Activated CD4-positive, alpha-beta memory T cell treated with anti-CD3 and anti-CD28 coated beads, Interleukin-2, amount 10 ng/mL, durations not matched to agents 7 days and 5 days (primary cell): ENCODE data around the gene ICAM3. TPM values are rescaled to one million over a fixed set of nuclear protein-coding genes. Genes with fewer than 3 reads are reported as not detected.
"Not testable (repeated sequence)": the region's sequence is repeated elsewhere in the genome, so short reads cannot be mapped to it uniquely, and the experiment has no call there.

Experiments used
- CTCF ChIA-PET: fragments of 350-600 bp; sonication (Branson Sonifier 250); formaldehyde crosslinking; loops from one replicate; lab custom pipeline; 2021; ENCODE audit warnings: antibody characterized with exemption, inconsistent platforms; lab: Charles Lee
- POLR2A ChIA-PET: fragments of 350-600 bp; sonication (Branson Sonifier 250); formaldehyde crosslinking; loops from one replicate; lab custom pipeline; 2021; ENCODE audit warnings: antibody characterized with exemption; lab: Charles Lee
- DNase-seq: peaks from one replicate; pipeline ENCODE4 v3.0.0-alpha.2; 2020
- H3K27ac Mint-ChIP-seq: one replicate; pipeline ENCODE4 v1.8.0; 2021; ENCODE audit warnings: mild to moderate bottlenecking, mixed read lengths
- H3K27me3 Mint-ChIP-seq: one replicate; pipeline ENCODE4 v1.8.0; 2021; ENCODE audit warnings: mixed read lengths
- H3K36me3 Mint-ChIP-seq: one replicate; pipeline ENCODE4 v1.8.0; 2021; ENCODE audit warnings: low read depth, mixed read lengths
- H3K4me1 Mint-ChIP-seq: one replicate; pipeline ENCODE4 v1.8.0; 2021; ENCODE audit warnings: mixed read lengths
- H3K4me3 Mint-ChIP-seq: one replicate; pipeline ENCODE4 v1.8.0; 2021; ENCODE audit warnings: mild to moderate bottlenecking, mixed read lengths
- H3K9me3 Mint-ChIP-seq: one replicate; pipeline ENCODE4 v1.8.0; 2021; ENCODE audit warnings: mixed read lengths
- total RNA-seq, 2 experiments: library from RNA; stranded (reverse); gene quantifications; one replicate each; pipeline ENCODE4 v1.2.3, GENCODE V29; 2021

ICAM3 gene
- total RNA-seq, 2 experiments from 2014 or later = 223 to 237 TPM

DNA sequence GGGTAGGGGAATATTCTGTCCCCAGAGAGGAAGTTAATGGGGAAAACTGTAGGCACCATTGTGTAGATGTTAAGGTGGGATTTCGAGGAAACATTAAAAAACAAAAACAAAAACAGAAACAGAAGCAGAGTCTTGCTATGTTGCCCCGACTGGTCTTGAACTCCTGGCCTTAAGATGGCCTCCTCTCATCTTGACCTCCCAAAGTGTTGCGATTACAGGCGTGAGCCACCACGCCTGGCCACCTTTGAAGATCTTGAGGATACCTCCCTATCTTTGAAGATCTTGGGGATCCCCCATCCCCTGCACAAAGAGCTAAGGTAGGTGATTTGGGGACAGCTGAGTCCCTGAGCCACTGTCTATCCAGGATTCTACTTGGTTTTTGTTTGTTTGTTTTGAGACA is 553 bp upstream of the ICAM3 start:
- H3K9me3 Mint-ChIP-seq = no peaks in the 10 kb centered on the region
- ChIA-PET POLR2A (interaction anchor here (0.7 to 1.8 kb wide), 4 partner anchors 12 to 69 kb away, joined by 3 to 10 read pairs (median 3); partner anchors contain the start of gene ICAM1), CTCF (interaction anchor here (1.0 to 1.5 kb wide), 2 partner anchors 49 to 70 kb away, joined by 5 to 6 read pairs; no protein-coding TSS in a partner anchor)
- peak overlapping the region; percentile 99 for H3K4me3 Mint-ChIP-seq
- H3K36me3 Mint-ChIP-seq = peaks cover 19% of the 10 kb centered on the region
- peak overlapping the region; percentile 93 for H3K27ac Mint-ChIP-seq
- H3K4me1 Mint-ChIP-seq = peaks cover 35% of the 10 kb centered on the region
- no peak for DNase-seq
- no peaks in the 10 kb centered on the region for H3K27me3 Mint-ChIP-seq

DNA sequence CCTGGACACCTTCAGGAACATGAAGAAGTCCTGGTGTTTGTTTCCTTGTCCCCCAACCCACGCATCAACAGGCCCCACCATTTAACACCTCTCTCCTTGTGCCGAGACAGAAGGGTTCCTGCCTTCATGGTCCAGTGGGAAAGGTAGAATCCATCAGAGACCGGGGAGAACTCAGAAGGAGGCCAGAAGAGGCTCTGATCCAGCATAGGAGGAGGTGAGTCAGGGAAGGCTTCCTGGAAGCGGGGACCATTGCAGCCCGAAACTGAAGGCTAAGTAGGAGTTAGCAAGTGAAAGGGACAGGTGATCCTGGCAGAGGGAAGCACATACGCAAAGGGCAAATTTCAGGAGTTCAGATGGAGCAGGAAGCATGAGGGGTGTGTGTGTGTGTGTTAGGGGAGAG is 484 bp downstream of the ICAM3 start:
- ChIA-PET POLR2A (no interaction called here), CTCF (interaction anchor here (1.0 kb wide), 2 partner anchors 28 to 50 kb away, joined by 3 to 4 read pairs; no protein-coding TSS in a partner anchor)
- no peak for DNase-seq
- Mint-ChIP-seq H3K4me1 (peaks cover 43% of the 10 kb centered on the region), H3K9me3 (no peaks in the 10 kb centered on the region), H3K27me3 (no peaks in the 10 kb centered on the region), H3K4me3 (peak overlapping the region; percentile 99), H3K36me3 (peaks cover 29% of the 10 kb centered on the region), H3K27ac (peak overlapping the region; percentile 93)

DNA sequence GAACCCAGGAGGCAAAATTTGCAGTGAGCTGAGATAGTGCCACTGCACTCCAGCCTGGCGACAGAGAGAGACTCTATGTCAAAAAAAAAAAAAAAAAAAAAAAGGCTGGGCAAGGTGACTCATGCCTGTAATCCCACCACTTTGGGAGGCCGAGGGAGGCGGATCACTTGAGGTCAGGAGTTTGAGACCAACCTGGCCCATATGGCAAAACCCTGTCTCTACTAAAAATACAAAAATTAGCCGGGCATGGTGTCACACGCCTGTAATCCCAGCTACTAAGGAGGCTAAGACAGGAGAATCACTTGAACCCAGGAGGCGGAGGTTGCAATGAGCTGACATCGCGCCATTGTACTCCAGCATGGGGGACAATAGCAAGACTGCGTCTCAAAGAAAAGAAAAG is 2.7 kb downstream of the ICAM3 start:
- H3K27ac Mint-ChIP-seq, H3K27me3 Mint-ChIP-seq, H3K9me3 Mint-ChIP-seq, H3K4me3 Mint-ChIP-seq, DNase-seq: not testable (repeated sequence)
- Mint-ChIP-seq H3K4me1 (peaks cover 61% of the 10 kb centered on the region), H3K36me3 (peaks cover 44% of the 10 kb centered on the region)
- POLR2A ChIA-PET = interaction anchor here (1.3 kb wide), 1 partner anchor 21 kb away, joined by 3 read pairs; the partner anchor contains the start of gene FDX2
- CTCF ChIA-PET = interaction anchor here (0.7 to 1.5 kb wide), 2 partner anchors 52 to 123 kb away, joined by 3 to 4 read pairs; no protein-coding TSS in a partner anchor

DNA sequence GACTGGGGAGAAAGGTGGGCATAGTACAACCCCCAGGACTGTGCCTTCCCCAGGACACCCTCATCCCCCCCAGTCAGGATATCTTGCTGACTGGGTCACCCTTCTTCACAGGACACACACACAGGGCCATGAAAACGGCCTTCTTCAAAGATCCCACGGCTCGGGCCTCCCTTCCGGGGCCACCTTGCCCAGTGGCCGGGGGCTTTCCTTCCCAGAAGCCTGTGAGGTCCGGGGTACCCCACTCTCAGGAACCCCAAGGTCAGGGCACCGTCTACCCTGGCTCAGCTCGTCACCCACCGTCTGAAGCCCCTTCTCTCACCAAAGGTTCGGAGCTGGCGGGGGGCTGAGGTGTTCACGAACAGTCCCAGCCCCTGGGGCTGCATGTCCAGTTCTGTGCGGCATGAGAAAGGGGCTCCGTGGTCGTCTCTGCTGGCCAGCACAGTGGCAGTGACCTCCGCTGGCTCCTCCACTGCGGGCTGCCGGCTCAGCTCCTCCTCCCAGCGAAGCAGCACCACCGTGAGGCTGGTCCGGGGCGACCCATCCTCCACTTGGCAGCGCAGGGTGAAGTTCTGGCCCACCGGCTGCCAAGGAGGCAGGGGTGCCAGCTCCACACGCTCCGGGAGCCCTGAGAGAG is 4.0 kb downstream of the ICAM3 start:
- H3K4me1 Mint-ChIP-seq = peaks cover 59% of the 10 kb centered on the region
- H3K9me3 Mint-ChIP-seq = no peaks in the 10 kb centered on the region
- H3K27ac Mint-ChIP-seq = no peak overlapping the region
- POLR2A ChIA-PET = no interaction called here
- no peak overlapping the region for H3K4me3 Mint-ChIP-seq
- H3K27me3 Mint-ChIP-seq = no peaks in the 10 kb centered on the region
- CTCF ChIA-PET = interaction anchor here (1.5 kb wide), 1 partner anchor 53 kb away, joined by 3 read pairs; no protein-coding TSS in a partner anchor
- DNase-seq = no peak
- peaks cover 44% of the 10 kb centered on the region for H3K36me3 Mint-ChIP-seq

DNA sequence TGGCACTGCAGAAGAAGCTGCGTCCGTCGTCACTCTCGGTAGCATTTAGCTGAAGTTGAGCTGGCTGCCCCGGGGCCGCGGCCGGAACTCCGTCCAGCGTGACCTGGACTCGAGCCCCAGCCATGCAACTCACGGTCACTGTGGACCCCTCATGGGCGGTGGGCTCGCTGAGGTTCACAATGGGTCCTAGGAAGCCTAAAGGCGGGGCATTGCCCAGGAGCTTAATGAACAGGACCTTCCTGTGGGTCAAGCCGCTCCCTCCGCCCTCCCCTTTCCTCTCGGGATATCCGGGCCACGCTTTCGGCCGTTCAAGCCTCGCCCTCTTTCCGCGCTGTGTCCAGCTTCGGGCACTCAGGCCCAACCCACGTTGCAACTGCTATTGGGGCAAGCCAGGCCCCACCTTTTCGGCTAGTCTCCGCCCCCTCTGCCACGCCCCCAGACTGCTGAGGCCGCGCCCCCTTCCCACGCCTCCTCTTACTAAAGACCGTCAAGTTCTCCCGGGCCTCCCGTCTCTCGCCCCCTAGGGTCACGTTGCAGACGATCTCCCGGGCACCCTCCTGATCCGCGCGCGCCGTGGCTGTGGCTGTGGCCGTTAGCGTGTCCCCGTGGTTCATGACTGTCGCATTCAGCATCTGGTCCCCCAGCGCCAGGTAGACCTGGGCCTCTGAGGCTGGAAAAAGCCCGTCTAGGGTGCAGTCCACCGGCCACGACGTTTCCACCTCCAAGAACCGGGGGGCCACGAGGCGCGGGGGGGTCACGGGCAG is 4.7 kb downstream of the ICAM3 start:
- no peaks in the 10 kb centered on the region for H3K27me3 Mint-ChIP-seq
- CTCF ChIA-PET = interaction anchor here (1.5 kb wide), 1 partner anchor 56 kb away, joined by 3 read pairs; no protein-coding TSS in a partner anchor
- H3K27ac Mint-ChIP-seq = no peak overlapping the region
- no peaks in the 10 kb centered on the region for H3K9me3 Mint-ChIP-seq
- H3K4me3 Mint-ChIP-seq = no peak overlapping the region
- POLR2A ChIA-PET = interaction anchor here (1.1 to 3.4 kb wide), 8 partner anchors 10 to 83 kb away, joined by 3 to 36 read pairs (median 4); partner anchors contain the start of genes ICAM1, ICAM5 and TYK2
- DNase-seq = peak; percentile 55
- H3K36me3 Mint-ChIP-seq = peaks cover 48% of the 10 kb centered on the region
- H3K4me1 Mint-ChIP-seq = peaks cover 56% of the 10 kb centered on the region

DNA sequence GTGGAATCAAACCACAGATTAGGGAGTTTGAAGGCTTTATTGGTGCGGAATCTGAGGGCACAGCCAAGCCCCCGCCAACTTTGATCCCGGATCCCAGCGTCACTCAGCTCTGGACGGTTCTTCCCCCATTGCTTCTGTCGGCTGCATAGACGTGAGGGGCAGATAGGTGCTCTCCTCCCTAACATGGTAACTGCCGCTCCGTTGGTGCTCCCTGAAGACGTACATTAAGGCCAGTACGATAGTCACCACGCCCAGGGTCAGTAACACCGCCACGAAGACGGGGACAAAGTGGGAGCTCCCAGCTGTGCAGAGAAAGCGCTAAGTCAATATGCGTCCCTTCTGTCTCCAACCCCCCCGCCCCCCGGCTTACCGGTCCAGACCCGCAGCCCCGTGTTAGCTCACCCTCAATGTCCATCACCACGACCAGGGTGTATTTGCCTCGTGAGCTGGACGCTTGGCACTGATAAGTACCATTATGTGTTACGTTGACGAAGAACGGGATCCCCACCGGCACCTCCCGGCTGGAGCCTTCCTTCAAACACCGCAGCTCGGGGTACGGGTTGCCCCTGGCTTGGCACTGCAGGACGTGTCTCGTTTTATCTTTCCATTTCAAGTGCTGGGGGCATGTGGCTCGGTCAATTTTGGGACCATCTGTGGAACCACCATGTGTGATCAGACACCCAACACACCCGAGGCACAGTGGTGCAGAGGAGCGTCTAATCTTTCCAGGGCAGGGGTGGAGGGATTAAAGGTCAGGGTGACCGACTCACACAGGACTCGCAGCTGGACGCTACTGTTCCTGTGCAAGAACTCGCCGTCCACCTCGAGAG is 5.5 kb downstream of the ICAM3 start:
- no peaks in the 10 kb centered on the region for H3K9me3 Mint-ChIP-seq
- CTCF ChIA-PET = interaction anchor here (0.6 to 3.3 kb wide), 8 partner anchors 9 to 75 kb away, joined by 3 to 23 read pairs (median 4); partner anchors contain the start of genes ICAM1 and TYK2
- POLR2A ChIA-PET = interaction anchor here (0.7 to 3.4 kb wide), 17 partner anchors 8 to 230 kb away, joined by 3 to 36 read pairs (median 4); partner anchors contain the start of genes CDC37, DNMT1, ICAM1 and ICAM4
- peak overlapping the region; percentile 90 for H3K27ac Mint-ChIP-seq
- peaks cover 50% of the 10 kb centered on the region for H3K36me3 Mint-ChIP-seq
- no peaks in the 10 kb centered on the region for H3K27me3 Mint-ChIP-seq
- peaks cover 48% of the 10 kb centered on the region for H3K4me1 Mint-ChIP-seq
- peak overlapping the region; percentile 84 for H3K4me3 Mint-ChIP-seq
- no peak for DNase-seq

DNA sequence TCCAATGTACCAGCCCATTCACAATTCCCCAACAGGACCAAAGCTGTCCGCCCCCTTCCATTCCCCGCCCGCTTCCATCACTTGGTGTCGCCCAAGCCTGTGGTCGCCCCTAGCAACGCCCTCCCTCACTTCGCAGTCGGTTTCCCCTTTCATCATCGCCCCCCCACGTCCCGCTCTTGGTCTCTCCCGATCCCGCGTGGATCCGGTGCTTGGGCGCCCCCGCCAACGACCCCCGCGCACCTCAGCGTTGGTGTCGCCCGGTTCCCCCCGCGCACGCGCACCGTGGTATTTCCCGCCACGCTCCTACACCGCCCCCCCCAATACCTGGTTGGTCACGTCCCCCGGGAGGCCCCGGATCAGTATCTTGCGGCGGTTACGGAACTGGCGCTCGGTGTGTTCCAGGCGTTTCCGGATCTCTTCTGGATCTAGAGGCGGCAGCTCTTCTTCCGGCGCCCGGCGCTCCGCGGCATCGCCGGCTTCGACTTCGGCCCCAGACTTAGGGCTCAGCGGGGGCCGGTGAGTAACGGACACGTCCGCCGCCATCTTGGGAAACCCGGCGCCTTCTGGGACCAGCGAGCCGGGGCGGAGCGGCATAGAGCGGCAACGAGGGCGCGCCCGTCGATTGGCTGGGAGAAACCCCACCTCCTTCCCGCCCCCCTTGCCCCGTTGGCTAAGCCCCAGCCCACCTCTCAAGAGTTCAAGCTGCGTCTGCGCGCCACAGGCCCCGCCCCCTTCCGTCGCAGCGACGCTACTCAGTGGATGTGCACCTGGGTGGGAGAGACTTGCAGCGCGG is 6.3 kb downstream of the ICAM3 start, which contains the start of gene RAVER1:
Gene RAVER1 (minus strand): TSS at position 565 of the 793 bp plus-strand sequence. CDS start 22 bp downstream, at position 543.
- H3K27me3 Mint-ChIP-seq = no peaks in the 10 kb centered on the region
- no peaks in the 10 kb centered on the region for H3K9me3 Mint-ChIP-seq
- H3K36me3 Mint-ChIP-seq = peaks cover 43% of the 10 kb centered on the region
- H3K4me1 Mint-ChIP-seq = peaks cover 40% of the 10 kb centered on the region
- H3K4me3 Mint-ChIP-seq = peak within 1 kb of the TSS; percentile 84
- ChIA-PET POLR2A (interaction anchor here (0.7 to 3.4 kb wide), 16 partner anchors 8 to 229 kb away, joined by 3 to 36 read pairs (median 4); partner anchors contain the start of genes CDC37, DNMT1, ICAM1 and ICAM4), CTCF (interaction anchor here (0.6 to 3.3 kb wide), 9 partner anchors 9 to 74 kb away, joined by 3 to 23 read pairs (median 3); partner anchors contain the start of genes ICAM1 and TYK2)
- peak within 1 kb of the TSS; percentile 90 for H3K27ac Mint-ChIP-seq
- peak; percentile 98 for DNase-seq

DNA sequence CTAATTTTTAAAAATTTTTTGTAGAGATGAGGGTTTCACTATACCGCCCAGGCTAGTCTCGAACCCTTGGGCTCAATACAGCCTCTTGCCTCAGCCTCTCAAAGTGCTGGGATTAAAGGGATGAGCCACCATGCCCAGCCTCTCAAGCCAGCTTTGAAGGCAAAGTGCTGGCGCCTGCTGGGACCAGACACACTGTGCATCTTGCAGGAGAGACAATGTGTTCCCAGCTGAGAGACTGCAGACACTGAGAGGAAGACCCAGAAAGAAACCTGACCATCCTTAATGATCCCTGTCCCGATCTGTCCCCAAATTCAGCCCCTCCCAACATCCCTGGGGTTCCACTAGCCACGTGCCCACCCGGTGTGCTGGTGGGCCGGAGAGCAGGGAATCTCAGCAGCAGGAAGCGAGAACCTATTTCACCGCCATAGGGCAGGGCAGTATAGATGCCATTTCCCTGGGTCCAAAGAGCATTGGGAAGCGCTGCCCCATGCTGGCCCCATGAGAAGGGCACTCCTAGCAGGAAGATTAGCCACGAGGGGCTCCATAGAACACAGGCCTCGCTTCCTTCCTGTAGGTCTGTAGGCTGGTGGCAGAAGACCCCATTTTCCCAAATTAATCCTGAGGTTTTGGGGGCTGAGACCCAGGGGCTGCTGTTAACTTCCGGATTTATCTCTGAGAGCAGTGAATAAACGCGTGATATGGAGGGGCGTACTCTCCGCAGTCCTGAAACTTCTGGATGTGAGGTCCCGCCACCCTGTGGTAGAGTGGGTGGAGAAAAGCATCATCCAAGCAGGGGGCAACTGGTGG is 7.1 kb downstream of the ICAM3 start:
- ChIA-PET POLR2A (interaction anchor here (1.0 to 3.4 kb wide), 8 partner anchors 7 to 229 kb away, joined by 3 to 36 read pairs (median 8); partner anchors contain the start of genes ICAM1, ICAM4 and TYK2), CTCF (interaction anchor here (1.0 to 3.3 kb wide), 5 partner anchors 56 to 526 kb away, joined by 3 to 23 read pairs (median 3); partner anchors contain the start of gene ICAM1)
- no peak for DNase-seq
- H3K4me3 Mint-ChIP-seq = peak overlapping the region; percentile 84
- H3K27me3 Mint-ChIP-seq = no peaks in the 10 kb centered on the region
- no peaks in the 10 kb centered on the region for H3K9me3 Mint-ChIP-seq
- H3K27ac Mint-ChIP-seq = peak overlapping the region; percentile 90
- peaks cover 49% of the 10 kb centered on the region for H3K36me3 Mint-ChIP-seq
- peaks cover 38% of the 10 kb centered on the region for H3K4me1 Mint-ChIP-seq

DNA sequence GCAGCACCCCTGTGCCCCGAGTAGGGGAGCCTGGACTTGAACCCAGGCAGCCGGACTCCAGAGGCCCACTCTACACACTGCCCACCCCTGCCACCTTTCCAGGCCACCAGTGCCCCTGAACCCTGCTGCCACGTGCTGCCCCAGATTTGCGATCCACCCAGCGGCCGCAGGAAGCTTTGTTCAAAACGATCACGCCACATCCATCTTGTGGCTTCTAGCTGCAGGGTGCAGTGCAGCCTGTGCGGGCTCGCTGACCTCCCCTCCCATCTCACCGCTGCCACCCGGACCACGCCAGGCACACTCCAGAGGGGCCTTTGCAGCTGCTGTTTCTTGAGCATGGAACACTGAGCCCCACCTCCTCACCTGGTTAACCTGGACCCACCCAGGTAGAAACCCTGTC is 9.9 kb downstream of the ICAM3 start:
- Mint-ChIP-seq H3K9me3 (no peaks in the 10 kb centered on the region), H3K36me3 (peaks cover 36% of the 10 kb centered on the region), H3K4me3 (no peak overlapping the region), H3K4me1 (peaks cover 27% of the 10 kb centered on the region), H3K27ac (no peak overlapping the region), H3K27me3 (no peaks in the 10 kb centered on the region)
- POLR2A ChIA-PET = no interaction called here
- no peak for DNase-seq
- CTCF ChIA-PET = interaction anchor here (1.4 kb wide), 1 partner anchor 59 kb away, joined by 4 read pairs; no protein-coding TSS in a partner anchor

DNA sequence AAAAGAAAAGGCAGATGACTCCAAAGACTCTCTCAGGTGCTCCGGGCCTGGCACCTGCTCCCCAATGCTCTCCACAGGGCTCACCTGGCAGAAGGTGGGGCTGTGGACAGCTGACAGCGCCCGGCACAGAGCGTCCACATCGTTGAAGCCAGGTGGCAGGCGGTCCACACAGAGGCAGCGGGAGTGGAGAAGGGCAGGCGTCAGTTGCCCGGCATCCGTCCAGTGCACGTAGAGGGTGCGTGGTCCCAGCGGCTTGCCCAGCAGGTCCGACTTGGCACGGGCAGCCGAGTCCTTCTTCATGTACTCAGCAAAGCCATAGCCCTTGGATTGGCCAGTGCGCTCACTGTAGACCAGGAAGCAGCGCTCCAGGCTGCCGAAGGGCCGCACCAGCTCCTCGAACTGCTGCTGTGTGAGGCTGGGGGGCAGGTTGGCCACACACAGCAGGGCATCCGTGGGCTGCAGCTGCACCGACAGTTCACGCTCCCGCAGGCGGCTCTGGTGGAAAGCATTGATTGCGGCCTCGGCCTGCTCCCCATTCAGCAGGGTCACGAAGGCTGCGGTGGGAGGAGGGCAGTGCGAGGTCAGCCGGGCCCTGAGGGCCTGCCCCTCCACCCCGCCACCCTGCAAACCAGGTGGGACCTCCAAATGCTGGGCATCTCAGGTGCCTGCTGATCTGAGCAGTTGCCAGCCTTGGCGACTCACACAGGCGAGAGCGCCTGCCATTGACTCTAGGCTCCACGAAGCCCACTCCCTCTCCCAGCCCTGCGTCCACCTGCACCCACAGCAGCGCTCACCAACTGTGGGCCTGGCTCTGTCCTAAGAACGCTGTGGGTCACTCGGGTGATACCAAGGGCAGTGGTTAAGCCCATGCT is 10.6 kb downstream of the ICAM3 start:
- ChIA-PET CTCF (interaction anchor here (1.3 kb wide), 1 partner anchor 64 kb away, joined by 3 read pairs; no protein-coding TSS in a partner anchor), POLR2A (interaction anchor here (0.8 kb wide), 1 partner anchor 11 kb away, joined by 3 read pairs; no protein-coding TSS in a partner anchor)
- no peak overlapping the region for H3K27ac Mint-ChIP-seq
- H3K36me3 Mint-ChIP-seq = peaks cover 30% of the 10 kb centered on the region
- H3K9me3 Mint-ChIP-seq = no peaks in the 10 kb centered on the region
- no peak for DNase-seq
- H3K27me3 Mint-ChIP-seq = no peaks in the 10 kb centered on the region
- peaks cover 20% of the 10 kb centered on the region for H3K4me1 Mint-ChIP-seq
- no peak overlapping the region for H3K4me3 Mint-ChIP-seq
